RWPE2 (cell line): ENCODE results near the gene ARHGEF10L.

Experiments used
- ATAC-seq: fragments of 200-7000 bp; cut with Tn5 transposase; 3 replicates; pipeline ENCODE4 v1.9.1; 2021; ENCODE audit warnings: low read depth
- DNase-seq: peaks from one replicate; pipeline ENCODE4 v3.0.0-alpha.2; 2020; ENCODE audit warnings: low spot score
- H3K27ac ChIP-seq: fragments of 450-650 bp; 2 replicates; pipeline ENCODE4 v1.5.1; 2017; ENCODE audit warnings: mild to moderate bottlenecking; ENCODE audit not compliant: poor library complexity, severe bottlenecking
- H3K27me3 ChIP-seq: fragments of 250-450 bp; sonication (Bioruptor Pico); 2 replicates; pipeline ENCODE4 v1.5.1; 2021; ENCODE audit warnings: mild to moderate bottlenecking, moderate library complexity; ENCODE audit not compliant: insufficient read depth, poor library complexity, severe bottlenecking
- H3K36me3 ChIP-seq: fragments of 250-450 bp; sonication (Bioruptor Pico); 2 replicates; pipeline ENCODE4 v1.5.1; 2020; ENCODE audit warnings: low read depth, mild to moderate bottlenecking, moderate library complexity
- H3K4me1 ChIP-seq: fragments of 250-450 bp; sonication (Bioruptor Pico); 2 replicates; pipeline ENCODE4 v1.5.1; 2021; ENCODE audit warnings: mild to moderate bottlenecking, moderate library complexity; ENCODE audit not compliant: insufficient read depth, poor library complexity, severe bottlenecking
- H3K4me3 ChIP-seq: fragments of 250-450 bp; sonication (Bioruptor Pico); 2 replicates; pipeline ENCODE4 v1.5.1; 2021; ENCODE audit warnings: mild to moderate bottlenecking, moderate library complexity; ENCODE audit not compliant: severe bottlenecking
- H3K9me3 ChIP-seq: fragments of 250-450 bp; sonication (Bioruptor Pico); 2 replicates; pipeline ENCODE4 v1.5.1; 2021; ENCODE audit warnings: mild to moderate bottlenecking, moderate library complexity; ENCODE audit not compliant: severe bottlenecking
- TF ChIP-seq, protein P1 (sequence below): fragments of 450-650 bp; IDR thresholded peaks from one replicate; pipeline ENCODE4 v1.5.1; 2017; ENCODE audit warnings: mild to moderate bottlenecking, moderate library complexity; ENCODE audit not compliant: poor library complexity, severe bottlenecking

ARHGEF10L gene

GRCh38 chr1:17640393-17640792 is 100.9 kb downstream of the ARHGEF10L start:
- TF ChIP-seq, protein P1, sequence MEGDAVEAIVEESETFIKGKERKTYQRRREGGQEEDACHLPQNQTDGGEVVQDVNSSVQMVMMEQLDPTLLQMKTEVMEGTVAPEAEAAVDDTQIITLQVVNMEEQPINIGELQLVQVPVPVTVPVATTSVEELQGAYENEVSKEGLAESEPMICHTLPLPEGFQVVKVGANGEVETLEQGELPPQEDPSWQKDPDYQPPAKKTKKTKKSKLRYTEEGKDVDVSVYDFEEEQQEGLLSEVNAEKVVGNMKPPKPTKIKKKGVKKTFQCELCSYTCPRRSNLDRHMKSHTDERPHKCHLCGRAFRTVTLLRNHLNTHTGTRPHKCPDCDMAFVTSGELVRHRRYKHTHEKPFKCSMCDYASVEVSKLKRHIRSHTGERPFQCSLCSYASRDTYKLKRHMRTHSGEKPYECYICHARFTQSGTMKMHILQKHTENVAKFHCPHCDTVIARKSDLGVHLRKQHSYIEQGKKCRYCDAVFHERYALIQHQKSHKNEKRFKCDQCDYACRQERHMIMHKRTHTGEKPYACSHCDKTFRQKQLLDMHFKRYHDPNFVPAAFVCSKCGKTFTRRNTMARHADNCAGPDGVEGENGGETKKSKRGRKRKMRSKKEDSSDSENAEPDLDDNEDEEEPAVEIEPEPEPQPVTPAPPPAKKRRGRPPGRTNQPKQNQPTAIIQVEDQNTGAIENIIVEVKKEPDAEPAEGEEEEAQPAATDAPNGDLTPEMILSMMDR = no peak
- Histone ChIP-seq H3K36me3 (peaks cover 3% of the 10 kb centered on the region), H3K4me3 (no peak overlapping the region), H3K4me1 (no peaks in the 10 kb centered on the region), H3K27ac (no peak overlapping the region), H3K9me3 (no peaks in the 10 kb centered on the region), H3K27me3 (no peaks in the 10 kb centered on the region)
- no peak for DNase-seq
- no peak for ATAC-seq

GRCh38 chr1:17640975-17641374 is 101.5 kb downstream of the ARHGEF10L start:
- no peak overlapping the region for H3K4me3 ChIP-seq
- no peaks in the 10 kb centered on the region for H3K9me3 ChIP-seq
- H3K36me3 ChIP-seq = peaks cover 3% of the 10 kb centered on the region
- DNase-seq = no peak
- H3K4me1 ChIP-seq = no peaks in the 10 kb centered on the region
- TF ChIP-seq, protein P1 = no peak
- ATAC-seq = no peak
- no peaks in the 10 kb centered on the region for H3K27me3 ChIP-seq
- H3K27ac ChIP-seq = no peak overlapping the region

DNA sequence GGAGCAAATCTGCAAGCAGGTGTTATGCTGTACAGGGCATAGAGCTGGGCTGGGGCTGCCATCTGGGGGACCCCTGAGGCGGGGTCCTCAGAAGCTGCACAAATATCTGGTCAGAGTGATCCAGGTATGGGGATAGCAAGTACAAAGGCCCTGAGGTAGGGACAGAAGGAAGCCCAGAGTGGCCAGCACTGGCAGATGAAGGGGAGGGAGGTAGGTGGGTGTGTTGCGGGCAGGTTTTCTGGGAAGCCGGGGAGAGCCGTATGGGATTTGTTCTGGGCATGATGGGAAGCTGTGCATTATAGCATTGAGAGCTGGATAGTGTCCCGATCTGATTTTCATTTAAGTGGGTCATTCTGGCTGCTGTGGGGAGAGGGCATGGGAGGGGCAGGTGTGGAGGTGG is 102.7 kb downstream of the ARHGEF10L start:
- TF ChIP-seq, protein P1 = no peak
- peaks cover 3% of the 10 kb centered on the region for H3K36me3 ChIP-seq
- H3K4me1 ChIP-seq = no peaks in the 10 kb centered on the region
- no peak overlapping the region for H3K4me3 ChIP-seq
- H3K27ac ChIP-seq = no peak overlapping the region
- H3K9me3 ChIP-seq = no peaks in the 10 kb centered on the region
- no peak for DNase-seq
- no peak for ATAC-seq
- H3K27me3 ChIP-seq = no peaks in the 10 kb centered on the region

GRCh38 chr1:17642943-17643342 is 103.4 kb downstream of the ARHGEF10L start:
- no peak for ATAC-seq
- H3K9me3 ChIP-seq = no peaks in the 10 kb centered on the region
- no peaks in the 10 kb centered on the region for H3K27me3 ChIP-seq
- H3K4me3 ChIP-seq = no peak overlapping the region
- peaks cover 3% of the 10 kb centered on the region for H3K36me3 ChIP-seq
- DNase-seq = no peak
- no peaks in the 10 kb centered on the region for H3K4me1 ChIP-seq
- TF ChIP-seq, protein P1 = no peak
- no peak overlapping the region for H3K27ac ChIP-seq

DNA sequence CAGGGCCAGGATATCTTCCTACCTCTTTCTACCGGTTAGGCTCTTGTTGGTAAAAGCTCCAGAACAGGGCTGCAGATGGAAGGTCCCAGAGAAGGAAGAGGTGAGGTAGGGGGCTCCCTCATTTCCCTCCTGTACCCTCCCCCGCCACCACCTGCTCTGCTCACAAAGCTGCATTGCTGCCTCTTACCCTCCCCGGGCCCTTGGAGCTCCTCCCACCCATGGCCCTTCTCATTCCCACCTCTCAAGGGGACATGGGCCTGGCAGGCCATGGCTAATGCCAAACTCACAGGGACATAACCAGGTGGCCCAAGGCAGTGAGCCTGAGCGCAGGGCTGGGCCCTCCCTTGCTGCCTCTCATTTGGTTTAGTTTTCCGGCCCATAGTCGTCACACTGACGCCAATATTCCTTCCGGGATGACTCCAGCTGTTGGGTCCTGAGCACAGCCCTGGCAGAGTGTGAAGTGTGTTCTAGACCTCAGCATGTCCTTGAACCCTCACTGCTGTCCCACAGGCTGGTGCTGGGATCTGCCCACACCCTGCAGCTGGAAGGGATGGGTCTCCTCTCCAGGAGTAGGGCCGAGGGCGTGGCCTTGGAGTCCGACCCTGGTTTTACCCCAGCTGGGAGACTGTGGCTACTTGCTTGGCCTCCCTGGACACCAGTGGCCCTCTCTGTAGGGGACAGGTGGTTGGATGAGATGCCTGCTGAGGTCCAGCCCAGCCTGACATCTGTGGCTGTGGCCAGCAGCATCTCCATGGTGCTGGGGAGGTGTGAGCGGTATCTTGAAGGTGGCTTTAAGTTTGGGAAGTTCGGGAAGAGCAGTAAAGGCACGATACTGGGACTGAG is 104.6 kb downstream of the ARHGEF10L start:
- Histone ChIP-seq H3K27me3 (no peaks in the 10 kb centered on the region), H3K4me3 (no peak overlapping the region), H3K27ac (no peak overlapping the region), H3K36me3 (peaks cover under 1% of the 10 kb centered on the region; the same call in 1 of the 2 replicates), H3K9me3 (no peaks in the 10 kb centered on the region), H3K4me1 (no peaks in the 10 kb centered on the region)
- TF ChIP-seq, protein P1 = no peak
- ATAC-seq (no peak), DNase-seq (no peak)
